Fibroblast of pulmonary artery (primary cell): ENCODE data around the gene GLT8D2.

ENCODE experiments used
- DNase-seq: peaks from one replicate; pipeline ENCODE4 v3.0.0-alpha.2; 2010; ENCODE audit warnings: low read depth
- H3K4me3 ChIP-seq: replicated peaks from 2 replicates; pipeline ENCODE4 v1.5.1; 2011; ENCODE audit warnings: low read depth, mild to moderate bottlenecking, control low read depth, low read length, moderate library complexity
- CTCF ChIP-seq: IDR thresholded peaks from 2 replicates; pipeline ENCODE4 v1.5.1; 2011; ENCODE audit warnings: mild to moderate bottlenecking, control low read depth, low read length, inconsistent platforms; ENCODE audit errors: missing control alignments

The GLT8D2 gene

GRCh38 chr12:104063712-104064030 is 13.7 kb upstream of the GLT8D2 start:
- H3K4me3 ChIP-seq, result peak overlapping the region; percentile 95
- peak; percentile 50 for DNase-seq
- TF ChIP-seq CTCF, result no peak

- no peak overlapping the region for H3K4me3 ChIP-seq
- TF ChIP-seq CTCF, result no peak
- no peak for DNase-seq
These were observed 10.8 kb upstream of the GLT8D2 start for GRCh38 chr12:104060791-104061190.

- DNase-seq, result no peak
- no peak overlapping the region for H3K4me3 ChIP-seq
- TF ChIP-seq CTCF, result no peak
These were observed 10.0 kb upstream of the GLT8D2 start for GRCh38 chr12:104059963-104060362.

- no peak overlapping the region for H3K4me3 ChIP-seq
- DNase-seq, result no peak
- no peak for TF ChIP-seq CTCF
These were observed 8.8 kb upstream of the GLT8D2 start for GRCh38 chr12:104058802-104059201.

GRCh38 chr12:104057771-104058197 is 7.8 kb upstream of the GLT8D2 start:
- DNase-seq, result peak; percentile 51
- H3K4me3 ChIP-seq, result no peak overlapping the region
- peak; percentile 84 for TF ChIP-seq CTCF

GRCh38 chr12:104056419-104056972 is 6.5 kb upstream of the GLT8D2 start:
- TF ChIP-seq CTCF, result no peak
- no peak for DNase-seq
- H3K4me3 ChIP-seq, result no peak overlapping the region

- TF ChIP-seq CTCF, result no peak
- peak; percentile 55 for DNase-seq
- H3K4me3 ChIP-seq, result no peak overlapping the region
These were observed 5.8 kb upstream of the GLT8D2 start for GRCh38 chr12:104055686-104056388.
